HepG2 (cell line): ENCODE measurements around the gene BLVRB. TPM values are rescaled to one million over a fixed set of nuclear protein-coding genes. Genes with fewer than 3 reads are reported as not detected.

Experiments
- ATF7 ChIP-seq, 2 experiments: fragments of 450-650 bp in 1 of 2; sonication (generic) in 1 of 2; formaldehyde crosslinking in 1 of 2; IDR thresholded peaks; 2 replicates each; pipeline versions ENCODE4 v1.4.0 to v1.6.1; 2016 to 2020; ENCODE audit warnings: antibody characterized with exemption in 1 of 2, mild to moderate bottlenecking in 1 of 2, missing genetic modification reagents in 1 of 2
- CENPX ChIP-seq: sonication (generic); formaldehyde crosslinking; IDR thresholded peaks from 2 replicates; pipeline ENCODE4 v1.9.0; 2021; ENCODE audit warnings: mild to moderate bottlenecking, missing genetic modification reagents, moderate library complexity
- DNMT1 ChIP-seq: sonication (generic); formaldehyde crosslinking; IDR thresholded peaks from 2 replicates; pipeline ENCODE4 v1.5.1; 2020; ENCODE audit warnings: mild to moderate bottlenecking, missing genetic modification reagents
- EEA1 ChIP-seq: sonication (generic); formaldehyde crosslinking; IDR thresholded peaks from 2 replicates; pipeline ENCODE4 v1.5.1; 2020; ENCODE audit warnings: mild to moderate bottlenecking, missing genetic modification reagents, borderline replicate concordance
- ETS1 ChIP-seq: sonication (generic); formaldehyde crosslinking; IDR thresholded peaks from 2 replicates; pipeline ENCODE4 v1.4.0; 2020; ENCODE audit warnings: missing genetic modification reagents
- MTERF4 ChIP-seq: sonication (generic); formaldehyde crosslinking; IDR thresholded peaks from 2 replicates; pipeline ENCODE4 v1.8.0; 2023; ENCODE audit warnings: mild to moderate bottlenecking, missing genetic modification reagents
- NFE2 ChIP-seq: sonication (generic); formaldehyde crosslinking; IDR thresholded peaks from 2 replicates; pipeline ENCODE4 v1.4.0; 2020; ENCODE audit warnings: missing genetic modification reagents
- NKX3-1 ChIP-seq: sonication (generic); formaldehyde crosslinking; IDR thresholded peaks from 2 replicates; pipeline ENCODE4 v1.5.0; 2020; ENCODE audit warnings: missing genetic modification reagents
- PBX2 ChIP-seq: IDR thresholded peaks from 2 replicates; pipeline ENCODE4 v1.6.1; 2016; ENCODE audit warnings: control low read depth
- REL ChIP-seq: sonication (generic); formaldehyde crosslinking; conservative IDR thresholded peaks from 2 replicates; pipeline ENCODE4 v1.8.0; 2022; ENCODE audit warnings: mild to moderate bottlenecking, missing genetic modification reagents, moderate library complexity
- RNF2 ChIP-seq: fragments of 450-650 bp; conservative IDR thresholded peaks from 2 replicates; pipeline ENCODE4 v1.6.1; 2016; ENCODE audit warnings: low read depth
- SIN3A ChIP-seq: IDR thresholded peaks from 2 replicates; pipeline ENCODE4 v1.6.1; 2011; ENCODE audit warnings: low read depth, mild to moderate bottlenecking, control low read depth, low read length, borderline replicate concordance
- U2AF1 ChIP-seq: fragments of 200-400 bp; formaldehyde crosslinking; optimal IDR thresholded peaks from 2 replicates; pipeline ENCODE3; 2017; ENCODE audit warnings: mild to moderate bottlenecking, low read depth, low read length
- ZC3H4 ChIP-seq: sonication (generic); formaldehyde crosslinking; IDR thresholded peaks from 2 replicates; pipeline ENCODE4 v1.4.0; 2020; ENCODE audit warnings: missing genetic modification reagents, borderline replicate concordance
- ZNF12 ChIP-seq: sonication (generic); formaldehyde crosslinking; IDR thresholded peaks from 2 replicates; pipeline ENCODE4 v1.5.0; 2020; ENCODE audit warnings: missing genetic modification reagents
- ZNF143 ChIP-seq: sonication (generic); formaldehyde crosslinking; IDR thresholded peaks from 2 replicates; pipeline ENCODE4 v1.4.0; 2020; ENCODE audit warnings: missing genetic modification reagents
- ZNF160 ChIP-seq: sonication (generic); formaldehyde crosslinking; IDR thresholded peaks from 2 replicates; pipeline ENCODE4 v1.8.0; 2022; ENCODE audit warnings: mild to moderate bottlenecking, inconsistent platforms, missing genetic modification reagents
- ZNF484 ChIP-seq: sonication (generic); formaldehyde crosslinking; IDR thresholded peaks from 2 replicates; pipeline ENCODE4 v1.5.1; 2020; ENCODE audit warnings: mild to moderate bottlenecking, low read depth, missing genetic modification reagents, borderline replicate concordance
- ZNF672 ChIP-seq: sonication (generic); formaldehyde crosslinking; IDR thresholded peaks from 2 replicates; pipeline ENCODE4 v1.8.1; 2022; ENCODE audit warnings: missing genetic modification reagents
- ZSCAN25 ChIP-seq: sonication (generic); formaldehyde crosslinking; IDR thresholded peaks from 2 replicates; pipeline ENCODE4 v1.8.0; 2022; ENCODE audit warnings: mild to moderate bottlenecking, missing genetic modification reagents
- ZSCAN9 ChIP-seq: IDR thresholded peaks from 2 replicates; pipeline ENCODE4 v1.6.1; 2016; ENCODE audit warnings: borderline replicate concordance
- polyA plus RNA-seq, 8 experiments: library from polyadenylated mRNA; depleted of rRNA in 3 of 8; stranded (reverse) in 7 of 8; unstranded in 1 of 8; fragments of >200 nt; fragmentation: Illumina TruSeq in 4 of 8; extraction: Trizol in 4 of 8; gene quantifications; 2 replicates each; pipeline versions ENCODE4 v1.2.1 to v1.2.3, GENCODE V29; 2011 to 2016; ENCODE audit warnings: low read depth in 4 of 8, missing spikeins in 1 of 8, mixed read lengths in 1 of 8; ENCODE audit not compliant: insufficient read depth in 1 of 8
- total RNA-seq, 5 experiments: library from RNA; depleted of rRNA; stranded (reverse); fragments of >200 nt; fragmentation: Illumina TruSeq; extraction: Trizol; gene quantifications; 2 replicates each; pipeline ENCODE4 v1.2.3, GENCODE V29; 2016; ENCODE audit warnings: low read depth in 1 of 5
- TF ChIP-seq, protein P1 (sequence below): sonication (generic); formaldehyde crosslinking; IDR thresholded peaks from 2 replicates; pipeline ENCODE4 v1.5.1; 2020; ENCODE audit warnings: mild to moderate bottlenecking, missing genetic modification reagents, borderline replicate concordance
- TF ChIP-seq, protein P2 (sequence below): IDR thresholded peaks from 2 replicates; pipeline ENCODE4 v1.6.1; 2016
- TF ChIP-seq, protein P3 (sequence below): IDR thresholded peaks from 2 replicates; pipeline ENCODE4 v1.6.1; 2016; ENCODE audit warnings: missing genetic modification reagents, missing compliant biosample characterization

BLVRB gene
- total and polyA plus RNA-seq, 2 of the 13 experiments (the other 11 are each of a cell fraction or from before 2014, with no cell fraction given) = 25.9 to 51.4 TPM

DNA sequence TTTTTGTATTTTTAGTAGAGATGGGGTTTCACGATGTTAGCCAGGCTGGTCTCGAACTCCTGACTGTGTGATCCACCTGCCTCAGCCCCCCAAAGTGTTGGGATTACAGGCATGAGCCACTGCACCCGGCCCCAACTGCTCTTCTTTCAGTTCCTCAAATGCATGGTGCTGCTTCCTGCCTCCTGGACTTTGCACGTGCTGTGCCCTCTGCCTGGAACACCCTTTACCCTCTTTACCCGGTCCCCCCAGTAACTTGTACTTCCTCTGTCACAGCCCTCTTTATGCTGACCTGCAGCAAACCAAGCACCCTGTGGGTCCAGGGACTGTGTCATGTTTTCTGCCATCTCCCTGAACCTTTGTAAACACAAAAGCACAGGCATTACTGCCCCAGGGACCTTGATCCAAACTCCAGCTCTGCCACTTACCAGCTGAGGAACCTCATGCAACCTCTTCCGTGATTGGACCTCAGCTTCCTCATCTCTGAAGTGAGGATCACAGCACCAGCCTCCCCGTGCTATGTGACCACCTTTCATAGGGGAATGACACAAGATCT is 3.8 kb downstream of the BLVRB start (continued):
- TF ChIP-seq, protein P1, sequence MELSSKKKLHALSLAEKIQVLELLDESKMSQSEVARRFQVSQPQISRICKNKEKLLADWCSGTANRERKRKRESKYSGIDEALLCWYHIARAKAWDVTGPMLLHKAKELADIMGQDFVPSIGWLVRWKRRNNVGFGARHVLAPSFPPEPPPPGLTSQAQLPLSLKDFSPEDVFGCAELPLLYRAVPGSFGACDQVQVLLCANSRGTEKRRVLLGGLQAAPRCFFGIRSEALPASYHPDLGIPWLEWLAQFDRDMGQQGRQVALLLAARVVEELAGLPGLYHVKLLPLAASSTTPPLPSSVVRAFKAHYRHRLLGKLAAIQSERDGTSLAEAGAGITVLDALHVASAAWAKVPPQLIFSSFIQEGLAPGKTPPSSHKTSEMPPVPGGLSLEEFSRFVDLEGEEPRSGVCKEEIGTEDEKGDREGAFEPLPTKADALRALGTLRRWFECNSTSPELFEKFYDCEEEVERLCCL = no peak
- TF ChIP-seq DNMT1 (CRISPR knock-in tag) (no peak), ETS1 (CRISPR knock-in tag) (no peak), ZNF672 (CRISPR knock-in tag) (no peak), ZC3H4 (CRISPR knock-in tag) (no peak), MTERF4 (CRISPR knock-in tag) (no peak), NFE2 (CRISPR knock-in tag) (no peak), SIN3A (no peak), EEA1 (no peak), NKX3-1 (CRISPR knock-in tag) (0 out of 2 replicates have a peak, but pooled peaks have one; percentile 44), ZNF12 (CRISPR knock-in tag) (no peak), ZNF160 (CRISPR knock-in tag) (no peak), ZNF484 (CRISPR knock-in tag) (no peak), ATF7 (IDR thresholded peaks at IDR 0.05) (no peak), ATF7 (CRISPR knock-in tag; IDR thresholded peaks at IDR 0.05) (no peak), ZNF143 (CRISPR knock-in tag) (0 out of 2 replicates have a peak, but pooled peaks have one; percentile 14), ZSCAN9 (CRISPR knock-in tag) (no peak), CENPX (CRISPR knock-in tag) (no peak), ZSCAN25 (CRISPR knock-in tag) (no peak), PBX2 (CRISPR knock-in tag) (no peak), REL (CRISPR knock-in tag) (no peak), U2AF1 (no peak), RNF2 (no peak)
- TF ChIP-seq, protein P2, sequence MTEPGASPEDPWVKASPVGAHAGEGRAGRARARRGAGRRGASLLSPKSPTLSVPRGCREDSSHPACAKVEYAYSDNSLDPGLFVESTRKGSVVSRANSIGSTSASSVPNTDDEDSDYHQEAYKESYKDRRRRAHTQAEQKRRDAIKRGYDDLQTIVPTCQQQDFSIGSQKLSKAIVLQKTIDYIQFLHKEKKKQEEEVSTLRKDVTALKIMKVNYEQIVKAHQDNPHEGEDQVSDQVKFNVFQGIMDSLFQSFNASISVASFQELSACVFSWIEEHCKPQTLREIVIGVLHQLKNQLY (CRISPR knock-in tag) = peak; percentile 31; the same call in 1 of the 2 replicates
- TF ChIP-seq, protein P3, sequence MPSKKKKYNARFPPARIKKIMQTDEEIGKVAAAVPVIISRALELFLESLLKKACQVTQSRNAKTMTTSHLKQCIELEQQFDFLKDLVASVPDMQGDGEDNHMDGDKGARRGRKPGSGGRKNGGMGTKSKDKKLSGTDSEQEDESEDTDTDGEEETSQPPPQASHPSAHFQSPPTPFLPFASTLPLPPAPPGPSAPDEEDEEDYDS (CRISPR knock-in tag) = no peak
